Jurkat, Clone E6-1 (cell line): ENCODE measurements around the gene TUBGCP2.

Experiments
- DNase-seq: peaks from one replicate; pipeline ENCODE4 v3.0.0-alpha.2; 2011; ENCODE audit warnings: low read depth, low spot score
- H3K4me3 ChIP-seq: 2 replicates; pipeline ENCODE4 v1.5.1; 2011; ENCODE audit warnings: mild to moderate bottlenecking, low read length, control low read depth, moderate library complexity

Gene TUBGCP2

DNA sequence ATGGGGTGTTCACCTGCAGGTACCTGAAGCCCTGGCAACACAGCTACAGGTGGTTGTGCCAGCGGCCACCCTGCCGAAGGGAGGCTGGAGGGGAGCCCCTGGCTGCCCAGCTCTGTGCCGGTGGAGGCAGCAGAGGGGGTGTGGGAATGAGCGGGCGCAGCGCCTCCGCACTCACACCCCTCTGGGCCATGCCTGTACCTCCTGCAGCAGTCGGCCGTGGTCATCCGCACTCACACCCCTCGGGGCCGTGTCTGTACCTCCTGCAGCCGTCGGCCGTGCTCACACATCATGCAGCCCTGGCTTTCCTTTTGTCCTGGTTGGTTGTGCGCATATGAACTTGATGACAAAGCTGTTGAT is 1.7 kb upstream of the TUBGCP2 start:
- DNase-seq = no peak
- H3K4me3 ChIP-seq = no peak overlapping the region

DNA sequence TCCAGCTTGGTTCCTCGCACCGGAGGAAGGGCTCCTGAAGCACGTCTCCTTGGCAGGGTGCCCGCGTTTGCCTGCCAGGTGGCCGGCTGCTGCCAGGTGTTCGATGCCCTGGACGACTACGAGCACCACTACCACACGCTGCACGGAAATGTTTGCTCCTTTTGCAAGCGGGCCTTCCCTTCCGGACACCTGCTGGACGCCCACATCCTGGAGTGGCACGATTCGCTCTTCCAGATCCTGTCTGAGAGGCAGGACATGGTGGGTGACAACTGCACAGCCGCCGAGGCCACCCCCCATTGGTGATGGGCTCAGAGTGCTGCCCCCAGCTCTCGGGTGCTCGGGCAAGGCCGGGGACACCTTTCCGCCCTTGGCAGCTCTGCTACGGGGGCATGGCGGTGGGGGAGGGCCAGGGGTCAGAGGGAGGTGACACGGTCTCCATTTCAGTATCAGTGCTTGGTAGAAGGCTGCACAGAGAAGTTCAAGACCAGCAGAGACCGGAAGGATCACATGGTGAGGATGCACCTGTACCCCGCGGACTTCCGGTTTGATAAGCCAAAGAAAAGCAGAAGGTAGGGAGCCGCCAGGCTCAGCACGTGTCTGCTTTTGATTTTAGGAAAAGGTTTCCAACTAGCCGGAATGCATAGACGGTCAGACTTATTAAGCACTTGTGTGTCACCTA is 1.2 kb upstream of the TUBGCP2 start:
- no peak for DNase-seq
- H3K4me3 ChIP-seq = no peak overlapping the region; the same call in 1 of the 2 replicates

DNA sequence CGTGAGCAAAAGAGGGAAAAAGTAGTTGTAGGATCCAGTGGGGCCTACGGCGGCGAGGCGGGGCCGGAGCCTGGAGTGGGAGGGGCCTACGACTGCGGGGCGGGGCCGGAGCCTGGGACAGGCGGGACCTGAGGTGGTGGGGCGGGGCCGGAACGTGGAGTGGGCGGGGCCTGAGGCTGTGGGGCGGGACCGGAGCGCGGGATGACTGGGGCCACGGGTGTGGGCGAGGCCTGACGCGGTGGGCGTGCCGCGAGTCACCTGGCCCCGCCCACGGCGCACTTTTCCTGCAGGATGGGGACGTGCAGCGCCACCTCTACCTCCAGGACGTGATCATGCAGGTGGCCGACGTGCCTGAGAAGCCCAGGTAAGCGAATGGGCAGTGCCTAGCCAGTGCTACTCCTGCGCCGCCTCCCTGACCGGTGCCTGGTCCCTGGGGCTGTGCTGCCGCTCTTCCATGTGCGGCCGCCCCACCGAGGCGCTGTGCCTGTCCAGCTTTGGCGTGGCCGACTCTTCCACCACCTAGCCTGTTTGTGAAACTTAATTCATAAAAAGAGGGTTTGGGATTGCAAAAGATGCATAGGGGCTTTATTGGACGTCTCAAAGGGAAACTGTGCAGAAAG is 538 bp upstream of the TUBGCP2 start:
- peak overlapping the region; percentile 71 for H3K4me3 ChIP-seq
- DNase-seq = peak; percentile 65

DNA sequence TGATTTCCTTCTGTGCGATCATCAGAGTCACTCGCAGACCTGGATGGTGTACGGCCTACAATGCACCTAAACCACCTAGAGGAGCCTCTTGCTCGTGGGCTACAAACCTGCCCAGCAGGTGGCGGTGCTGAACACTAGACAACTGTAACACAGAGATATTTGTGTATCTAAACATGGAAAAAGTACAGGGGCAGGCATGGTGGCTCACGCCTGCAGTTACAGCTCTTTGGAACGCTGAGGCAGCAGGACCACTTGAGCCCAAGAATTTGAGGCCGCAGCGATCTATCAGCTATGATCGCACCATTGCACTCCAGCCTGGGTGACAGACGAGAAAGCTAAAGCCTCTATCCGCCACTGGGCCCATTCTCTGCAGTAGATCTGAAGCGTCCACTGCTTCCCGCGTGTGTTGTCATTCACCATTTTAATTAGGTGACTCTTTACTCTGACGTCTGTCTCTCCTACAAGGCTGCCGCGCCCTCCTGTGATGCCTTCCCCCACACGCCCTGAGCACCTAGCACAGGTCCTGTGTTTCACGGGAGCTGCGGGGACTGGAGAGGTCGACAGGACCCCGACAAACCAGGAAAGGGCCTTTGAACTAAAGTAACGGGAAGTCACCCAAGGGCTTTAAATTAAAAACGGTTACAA is 774 bp downstream of the TUBGCP2 start:
- peak; percentile 74 for DNase-seq
- H3K4me3 ChIP-seq = peak overlapping the region; percentile 71

DNA sequence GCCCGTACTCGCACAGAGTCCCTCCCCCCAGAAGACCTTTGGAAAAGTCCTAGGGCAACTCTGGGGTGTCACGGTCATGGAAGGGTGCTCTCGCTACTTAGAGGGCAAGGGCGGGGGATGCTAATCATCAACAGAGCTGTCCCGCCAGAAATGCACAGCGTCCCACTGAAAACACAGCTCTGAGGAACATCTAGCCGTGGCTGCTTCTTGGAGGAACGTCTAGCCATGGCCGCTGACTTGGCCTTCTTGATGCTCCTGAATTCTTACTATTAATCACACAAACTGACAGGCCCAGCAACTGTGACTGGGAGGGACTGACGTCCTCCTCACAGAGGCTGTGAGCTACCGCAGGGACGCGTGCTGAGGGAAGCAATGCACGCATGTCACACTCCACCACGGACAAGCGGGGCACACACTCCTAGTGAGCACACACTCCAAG is 1.7 kb downstream of the TUBGCP2 start:
- no peak overlapping the region for H3K4me3 ChIP-seq
- DNase-seq = no peak

DNA sequence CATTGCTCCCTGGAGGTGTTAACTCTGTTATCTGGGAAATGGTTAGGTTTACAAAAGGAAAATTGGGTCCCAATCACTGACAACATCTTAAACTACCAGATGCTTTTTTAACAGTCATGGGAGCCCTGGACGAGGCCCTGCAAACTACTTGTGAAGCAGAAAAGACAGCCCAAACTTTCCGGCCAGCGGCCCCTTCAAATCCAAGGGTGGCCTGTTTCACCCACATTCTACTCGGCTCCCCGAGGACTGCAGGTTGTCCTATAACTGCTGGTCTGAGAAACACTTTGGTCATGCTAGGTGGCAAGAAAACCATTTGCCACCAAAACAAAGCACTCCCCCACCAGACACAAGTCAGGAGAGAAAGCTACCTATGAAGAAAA is 2.6 kb downstream of the TUBGCP2 start:
- no peak overlapping the region for H3K4me3 ChIP-seq
- no peak for DNase-seq

DNA sequence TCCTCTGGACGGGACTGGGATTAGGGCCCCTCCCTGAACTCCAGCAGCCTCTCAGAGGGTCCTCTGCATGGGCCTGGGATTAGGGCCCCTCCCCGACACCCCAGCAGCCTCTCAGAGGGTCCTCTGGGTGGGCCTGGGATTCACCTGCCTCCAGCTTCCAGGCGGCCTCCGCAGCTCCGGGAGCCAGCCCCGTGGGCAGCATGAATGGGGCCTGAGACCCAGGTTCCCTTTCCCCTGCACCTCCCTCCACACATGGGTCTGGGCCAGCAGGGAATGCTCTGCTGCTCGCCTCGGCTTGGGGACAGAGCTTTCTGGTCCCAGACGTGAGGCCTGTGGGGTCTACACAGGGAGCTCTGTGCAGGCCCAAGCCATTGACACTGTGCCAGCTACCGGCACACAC is 5.5 kb downstream of the TUBGCP2 start:
- no peak for DNase-seq
- H3K4me3 ChIP-seq = no peak overlapping the region

DNA sequence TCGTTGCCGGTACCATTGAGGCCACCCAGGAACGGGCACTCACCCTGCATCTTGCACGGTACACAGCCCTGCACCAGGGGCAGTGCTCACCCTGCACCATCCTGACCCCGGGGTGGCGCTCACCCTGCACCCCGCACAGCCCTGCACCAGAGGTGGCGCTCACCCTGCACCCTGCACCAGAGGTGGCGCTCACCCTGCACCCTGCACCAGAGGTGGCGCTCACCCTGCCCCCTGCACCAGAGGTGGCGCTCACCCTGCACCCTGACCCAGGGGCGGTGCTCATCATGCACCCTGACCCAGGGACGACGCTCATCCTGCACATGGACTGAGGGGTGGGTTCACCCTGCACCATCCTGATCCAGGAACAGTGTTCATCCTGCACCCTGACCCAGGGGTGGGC is 6.4 kb downstream of the TUBGCP2 start:
- no peak overlapping the region for H3K4me3 ChIP-seq
- DNase-seq = no peak

DNA sequence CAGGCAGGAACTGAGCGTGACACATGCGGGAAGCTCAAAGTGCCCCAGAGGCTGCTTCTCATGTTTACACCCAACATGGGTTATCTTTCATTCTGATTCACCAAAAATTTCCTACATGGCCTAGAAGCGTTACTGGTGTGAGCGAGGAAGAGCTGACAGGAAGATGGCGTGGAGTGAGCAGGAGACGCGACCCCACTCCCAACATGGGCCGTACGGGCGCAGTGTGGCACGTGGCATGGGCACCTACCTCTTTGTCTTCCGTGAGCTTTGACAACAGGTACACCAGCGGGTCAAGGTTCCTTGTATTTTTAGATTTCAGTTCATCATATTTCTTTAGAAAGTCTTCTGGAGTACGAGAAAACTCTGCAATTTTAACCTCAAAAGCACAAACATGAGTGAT is 8.9 kb downstream of the TUBGCP2 start:
- no peak overlapping the region for H3K4me3 ChIP-seq
- DNase-seq = no peak

DNA sequence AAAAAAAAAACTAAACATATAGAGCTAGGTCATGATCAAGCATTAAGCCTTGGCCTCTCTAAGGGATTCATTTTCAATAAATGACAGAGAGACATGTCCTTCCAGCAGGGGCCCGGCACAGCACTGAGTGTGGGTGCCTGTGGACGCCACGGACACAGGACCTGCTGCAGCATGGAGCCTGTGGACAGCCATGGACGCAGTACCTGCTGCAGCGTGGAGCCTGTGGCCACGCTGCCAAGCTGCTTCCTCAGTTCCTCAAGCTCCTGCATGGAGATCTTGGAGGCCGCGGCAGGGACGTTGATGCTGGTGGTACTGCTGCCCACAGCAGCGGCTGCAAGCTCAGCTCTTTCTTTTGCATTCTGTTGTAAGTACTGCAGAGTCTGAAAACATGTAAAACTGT is 9.4 kb downstream of the TUBGCP2 start:
- no peak for DNase-seq
- H3K4me3 ChIP-seq = no peak overlapping the region

DNA sequence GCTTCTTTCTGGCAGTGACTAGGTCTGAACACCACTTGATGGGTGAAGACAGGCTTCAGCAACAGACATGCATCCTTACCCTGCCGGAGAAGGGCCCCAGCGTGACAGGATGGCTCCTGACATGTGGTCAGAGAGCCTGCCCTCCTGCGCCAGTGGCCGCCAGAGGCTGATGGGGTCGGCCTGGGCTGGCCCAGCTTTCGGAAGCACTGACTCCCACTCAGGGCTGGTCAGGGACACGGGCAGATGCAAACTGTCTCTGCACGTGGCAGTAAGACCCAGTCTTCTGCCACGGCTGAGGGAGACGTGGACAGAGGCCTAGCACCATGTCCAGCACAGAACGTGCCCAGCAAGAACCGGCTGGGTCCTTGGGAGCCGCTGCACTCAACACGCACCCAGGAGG is 10.2 kb downstream of the TUBGCP2 start:
- no peak for DNase-seq
- no peak overlapping the region for H3K4me3 ChIP-seq

DNA sequence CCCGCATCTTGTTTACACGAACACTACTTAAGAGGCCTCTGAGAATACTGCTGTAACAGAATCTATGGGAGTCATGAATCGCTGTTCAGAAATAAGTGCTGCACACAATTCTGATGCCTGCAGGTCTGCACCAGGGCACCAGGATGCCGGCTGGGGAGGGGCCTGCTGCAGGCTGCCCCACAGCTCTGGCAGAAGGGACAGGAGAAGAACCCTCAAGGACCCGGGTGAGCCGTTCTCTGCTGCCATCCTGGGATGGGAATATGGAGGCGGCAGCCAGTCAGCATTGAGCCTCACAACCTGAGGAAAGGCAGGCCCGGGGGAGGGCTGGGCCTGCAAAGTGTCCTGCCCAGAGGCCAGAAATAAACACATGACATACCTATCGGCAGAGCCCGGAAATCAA is 11.2 kb downstream of the TUBGCP2 start:
- H3K4me3 ChIP-seq = no peak overlapping the region
- no peak for DNase-seq

DNA sequence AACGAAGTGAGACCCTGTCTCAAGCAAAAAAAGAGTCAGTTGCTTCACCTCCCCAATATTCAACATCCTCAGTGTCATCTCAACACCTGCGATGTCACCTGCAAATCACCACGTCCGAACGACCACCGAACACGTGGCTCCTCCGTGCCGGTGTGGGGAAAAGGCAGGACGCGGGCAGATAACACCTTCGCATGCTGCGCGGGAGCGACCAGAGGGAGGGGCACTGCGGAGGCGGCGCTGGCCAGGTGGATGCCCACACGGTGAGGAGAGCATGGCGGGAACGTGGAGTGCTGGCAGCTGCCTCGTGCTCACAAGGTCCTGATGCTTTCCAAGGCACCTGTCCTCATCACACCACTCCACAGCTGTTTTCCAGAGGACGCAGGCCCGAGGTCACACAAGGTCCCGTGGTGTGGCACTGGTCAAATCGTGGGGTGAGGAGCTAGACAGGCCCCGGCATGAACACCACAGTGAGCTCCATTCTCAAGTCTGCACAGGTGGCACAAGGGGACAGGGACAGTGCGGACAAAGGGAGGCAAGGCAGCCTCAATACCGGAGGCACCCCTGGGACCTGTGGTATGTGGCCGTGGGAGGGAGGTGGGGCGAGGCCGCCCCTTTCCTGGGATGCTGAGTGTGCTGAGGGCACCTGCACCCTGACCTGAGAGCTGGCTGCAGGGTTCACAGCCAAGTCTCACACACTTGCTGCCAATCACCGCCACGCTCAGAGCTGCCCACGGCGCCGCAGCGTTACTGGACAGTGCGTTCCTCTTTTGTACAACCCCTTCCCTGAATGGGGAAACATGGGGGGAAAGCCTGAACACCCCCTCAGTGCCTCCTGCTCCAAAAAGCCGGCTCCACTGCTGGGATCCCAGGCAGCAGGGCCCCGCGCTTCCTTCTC is 13.0 kb downstream of the TUBGCP2 start:
- H3K4me3 ChIP-seq = no peak overlapping the region
- no peak for DNase-seq

DNA sequence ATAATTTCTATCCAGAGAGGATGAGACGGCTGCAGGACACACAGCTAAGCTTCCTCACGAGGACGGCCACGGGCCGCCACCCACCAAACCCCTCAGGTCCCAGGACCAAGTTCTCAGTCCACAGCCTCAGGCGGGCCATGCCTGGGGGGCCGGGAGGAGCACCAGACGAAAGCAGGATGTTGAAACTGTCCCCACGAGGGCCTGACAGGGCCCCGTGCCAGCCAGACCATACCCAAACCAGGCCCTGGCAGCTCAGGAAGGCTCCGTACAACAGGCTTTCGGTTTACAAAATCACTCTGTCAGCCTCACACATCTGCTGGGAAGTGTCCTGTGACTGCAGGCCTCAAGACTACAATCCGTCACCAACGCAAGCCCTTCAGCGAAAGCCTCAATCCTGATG is 14.5 kb downstream of the TUBGCP2 start:
- DNase-seq = no peak
- H3K4me3 ChIP-seq = no peak overlapping the region

DNA sequence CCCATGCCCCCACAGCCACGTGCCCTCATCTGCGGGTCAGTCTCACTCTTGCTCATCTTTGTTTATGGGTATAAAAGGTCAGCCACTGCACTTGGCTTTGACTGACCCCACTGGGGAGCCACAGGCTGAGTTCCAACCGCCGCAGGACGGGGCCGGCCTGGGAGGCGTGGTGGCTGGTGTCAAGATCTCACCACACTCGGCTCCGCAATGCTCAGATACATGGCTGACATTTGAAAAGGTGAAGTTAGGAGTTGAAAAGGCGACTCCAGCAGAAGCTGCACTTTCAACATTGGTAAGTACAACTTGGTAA is 14.9 kb downstream of the TUBGCP2 start:
- no peak for DNase-seq
- no peak overlapping the region for H3K4me3 ChIP-seq

DNA sequence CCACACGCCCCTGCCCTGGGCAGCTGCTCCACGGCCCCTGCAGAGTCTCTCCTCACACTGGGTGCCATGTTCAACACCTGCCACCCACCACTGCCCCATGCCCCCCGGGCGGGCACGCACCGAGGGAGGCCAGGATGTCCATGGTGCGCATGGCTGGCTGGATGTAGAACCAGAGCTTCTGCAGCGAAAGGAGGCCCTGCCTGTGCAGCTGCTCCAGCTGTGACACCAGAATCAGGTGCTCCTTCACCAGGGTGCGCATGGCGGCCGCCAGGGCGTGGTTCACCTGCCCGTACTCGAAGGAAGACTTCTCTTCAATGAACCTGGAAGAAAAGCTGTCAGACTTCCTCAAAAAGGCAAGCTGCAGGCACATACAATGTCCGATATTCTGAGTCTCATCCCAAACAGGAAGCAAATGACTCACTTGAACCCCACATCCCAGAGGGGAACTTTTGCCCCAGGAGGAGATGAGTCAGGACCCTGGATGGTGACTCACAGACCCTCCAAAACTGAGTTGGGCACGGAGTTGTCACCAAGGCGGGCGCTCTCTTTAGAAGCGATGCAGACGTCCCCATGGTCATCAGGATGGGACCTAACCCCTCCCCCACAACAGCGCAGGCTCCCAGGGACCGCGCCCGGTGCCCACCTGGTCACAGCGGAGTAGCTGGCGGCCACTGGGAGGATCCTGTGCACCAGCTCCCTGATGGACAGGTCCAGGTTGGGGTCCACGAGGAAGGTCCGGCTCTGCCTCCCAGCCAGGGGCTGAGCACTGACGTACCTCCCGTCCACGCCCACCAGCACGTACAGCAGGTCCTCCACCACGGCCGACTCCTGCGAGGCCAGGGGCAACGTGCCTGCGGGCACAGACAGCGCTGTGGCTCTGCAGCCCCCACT is 15.5 kb downstream of the TUBGCP2 start:
- DNase-seq = no peak
- H3K4me3 ChIP-seq = no peak overlapping the region

DNA sequence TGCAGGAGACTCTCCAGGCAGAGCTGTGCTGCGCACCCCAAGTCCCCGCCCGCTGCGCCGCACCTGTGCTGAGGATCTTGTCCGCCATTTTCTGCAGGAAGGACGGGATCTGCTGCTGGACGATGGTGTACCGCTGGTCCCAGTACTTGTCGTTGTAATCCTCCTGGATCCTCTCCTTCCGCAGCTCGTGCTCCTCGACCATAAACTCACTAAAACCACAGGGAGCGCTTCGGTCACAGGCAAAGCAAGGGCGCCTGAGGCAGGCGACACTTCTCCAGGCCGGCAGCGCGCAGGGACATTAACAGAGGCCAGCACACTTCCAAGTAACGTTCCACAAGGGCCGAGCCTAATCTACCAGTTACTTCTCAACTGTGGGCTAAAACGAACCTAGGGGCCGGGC is 18.9 kb downstream of the TUBGCP2 start:
- no peak overlapping the region for H3K4me3 ChIP-seq
- DNase-seq = no peak

DNA sequence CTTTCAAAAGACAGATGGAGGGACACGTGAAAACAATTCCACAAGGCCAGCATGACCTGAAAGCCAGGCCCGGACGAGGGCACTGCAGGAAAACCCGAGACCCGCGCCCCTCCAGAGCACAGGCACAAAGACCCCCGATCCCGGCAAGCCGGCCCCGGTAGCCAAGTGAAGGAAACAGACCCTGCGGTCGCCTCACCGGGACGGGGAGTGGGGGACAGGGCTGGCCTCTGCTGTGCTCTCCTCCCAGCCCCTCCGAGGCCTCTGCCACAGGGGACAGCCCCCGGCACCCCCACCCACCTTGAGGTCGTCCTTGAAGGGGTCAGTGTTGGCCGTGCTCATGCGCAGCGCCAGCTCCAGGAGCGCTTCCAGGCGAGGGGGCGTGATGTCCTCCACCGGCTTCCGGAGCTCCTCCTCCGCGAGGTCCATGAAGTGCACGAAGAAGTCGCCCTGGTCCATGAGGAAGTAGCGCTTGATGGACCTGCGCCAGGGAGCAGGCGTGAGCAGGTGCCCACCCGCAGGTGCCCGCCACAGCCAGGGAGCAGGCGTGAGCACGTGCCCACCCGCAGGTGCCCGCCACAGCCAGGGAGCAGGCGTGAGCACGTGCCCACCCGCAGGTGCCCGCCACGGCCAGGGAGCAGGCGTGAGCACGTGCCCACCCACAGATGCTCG is 20.7 kb downstream of the TUBGCP2 start:
- no peak for DNase-seq
- no peak overlapping the region for H3K4me3 ChIP-seq

DNA sequence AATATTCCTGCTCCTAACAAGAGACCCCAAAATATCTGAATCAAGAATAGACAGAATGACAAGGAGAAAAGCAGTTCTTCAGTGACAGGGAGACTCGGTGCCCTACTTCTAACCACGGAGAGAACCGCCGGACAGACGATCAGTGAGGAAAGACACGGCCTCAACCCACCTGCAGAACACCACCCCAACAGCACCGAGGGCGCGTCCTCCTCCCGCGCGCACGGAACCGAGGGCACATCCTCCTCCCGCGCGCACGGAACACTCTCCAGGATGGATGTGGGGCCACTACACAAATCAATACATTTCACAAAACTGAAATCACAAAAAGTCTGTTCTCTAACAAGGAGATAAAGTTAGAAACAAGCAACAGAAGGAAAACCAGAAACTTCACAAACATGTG is 22.3 kb downstream of the TUBGCP2 start:
- no peak for DNase-seq
- H3K4me3 ChIP-seq = no peak overlapping the region
